ENCODE results near the gene TTLL5.

The TTLL5 gene

DNA sequence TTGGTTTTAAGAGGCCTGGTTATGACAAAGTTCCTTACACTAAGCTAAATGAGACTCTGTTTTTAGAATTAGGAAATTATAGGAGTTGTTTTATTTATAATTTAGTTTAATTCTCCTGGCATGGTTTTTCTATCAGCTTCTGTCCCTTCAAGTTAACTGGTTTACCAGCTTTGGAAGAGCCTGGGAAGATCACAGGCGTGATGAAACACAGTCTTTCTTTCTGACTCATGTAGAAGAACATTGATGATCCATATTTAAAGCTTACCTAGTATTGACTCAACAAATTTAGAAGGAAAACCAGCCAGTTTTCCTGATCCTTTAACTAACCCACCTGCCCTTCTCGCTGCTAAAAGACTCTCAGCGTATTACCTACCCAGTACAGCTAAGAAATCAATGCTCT lies 165.6 kb downstream of the TTLL5 start:
- Histone ChIP-seq H3K18ac (ENCODE audit: low read depth in 1 of 2, low read length in 2 of 2) (no peak overlapping the region), H2BK12ac (ENCODE audit: low read length in 2 of 2) (no peak overlapping the region), H2BK15ac (ENCODE audit: low read depth, poor library complexity, severe bottlenecking) (no peak overlapping the region), H3K14ac (ENCODE audit: low read length in 2 of 2) (no peak overlapping the region), H3K27me3 (ENCODE audit: control insufficient read depth in 1 of 2, insufficient read depth in 1 of 2, low read length in 2 of 2) (no peaks in the 10 kb centered on the region), H3K4me1 (ENCODE audit: control insufficient read depth, insufficient read depth, low read depth, low read length) (peaks cover 15% of the 10 kb centered on the region), H3K36me3 (ENCODE audit: control insufficient read depth in 1 of 2, insufficient read depth in 2 of 2, low read depth in 1 of 2, low read length in 2 of 2) (no peaks in the 10 kb centered on the region), H3K9ac (ENCODE audit: low read length) (peak overlapping the region; percentile 65), H2AK5ac (ENCODE audit: low read length, severe bottlenecking) (no peak overlapping the region), H2BK120ac (ENCODE audit: low read depth, low read length) (no peak overlapping the region), H3K4ac (ENCODE audit: low read depth in 1 of 2, low read length in 2 of 2) (no peak overlapping the region), H3K27ac (ENCODE audit: low read length, poor library complexity, severe bottlenecking) (peak overlapping the region; percentile 33), H4K8ac (ENCODE audit: low read length) (no peak overlapping the region), H2AFZ (ENCODE audit: low read depth, low read length) (no peak overlapping the region), H3K79me1 (replicated peaks; ENCODE audit: low read length, poor library complexity, severe bottlenecking) (peaks cover 4% of the 10 kb centered on the region), H3K23ac (ENCODE audit: low read length in 2 of 2) (no peak overlapping the region), H3K4me3 (ENCODE audit: insufficient read depth in 1 of 2, low read depth in 1 of 2, low read length in 2 of 2) (no peak overlapping the region), H2BK5ac (ENCODE audit: low read depth, low read length, poor library complexity, severe bottlenecking) (no peak overlapping the region), H3K4me2 (ENCODE audit: low read length, poor library complexity, severe bottlenecking) (no peak overlapping the region), H3K9me3 (ENCODE audit: control insufficient read depth, low read length) (no peaks in the 10 kb centered on the region), H4K91ac (ENCODE audit: low read length) (no peak overlapping the region)
- peak; percentile 17 for DNase-seq
- WGBS, result 100% methylated on average over 2 of the region's 3 CpGs

GRCh38 chr14:75827331-75827730 lies 166.3 kb downstream of the TTLL5 start:
- Histone ChIP-seq H3K27ac (ENCODE audit: low read length, poor library complexity, severe bottlenecking) (no peak overlapping the region), H2BK120ac (ENCODE audit: low read depth, low read length) (no peak overlapping the region), H3K9ac (ENCODE audit: low read length) (no peak overlapping the region), H3K36me3 (ENCODE audit: control insufficient read depth in 1 of 2, insufficient read depth in 2 of 2, low read depth in 1 of 2, low read length in 2 of 2) (no peaks in the 10 kb centered on the region), H2BK5ac (ENCODE audit: low read depth, low read length, poor library complexity, severe bottlenecking) (no peak overlapping the region), H4K91ac (ENCODE audit: low read length) (no peak overlapping the region), H3K14ac (ENCODE audit: low read length in 2 of 2) (no peak overlapping the region), H3K18ac (ENCODE audit: low read depth in 1 of 2, low read length in 2 of 2) (no peak overlapping the region), H3K23ac (ENCODE audit: low read length in 2 of 2) (no peak overlapping the region), H2AFZ (ENCODE audit: low read depth, low read length) (no peak overlapping the region), H2BK12ac (ENCODE audit: low read length in 2 of 2) (no peak overlapping the region), H3K4ac (ENCODE audit: low read depth in 1 of 2, low read length in 2 of 2) (no peak overlapping the region), H4K8ac (ENCODE audit: low read length) (no peak overlapping the region), H3K27me3 (ENCODE audit: control insufficient read depth in 1 of 2, insufficient read depth in 1 of 2, low read length in 2 of 2) (no peaks in the 10 kb centered on the region), H3K4me3 (ENCODE audit: insufficient read depth in 1 of 2, low read depth in 1 of 2, low read length in 2 of 2) (no peak overlapping the region), H3K9me3 (ENCODE audit: control insufficient read depth, low read length) (no peaks in the 10 kb centered on the region), H2AK5ac (ENCODE audit: low read length, severe bottlenecking) (no peak overlapping the region), H3K79me1 (replicated peaks; ENCODE audit: low read length, poor library complexity, severe bottlenecking) (peaks cover 4% of the 10 kb centered on the region), H3K4me2 (ENCODE audit: low read length, poor library complexity, severe bottlenecking) (no peak overlapping the region), H2BK15ac (ENCODE audit: low read depth, poor library complexity, severe bottlenecking) (no peak overlapping the region), H3K4me1 (ENCODE audit: control insufficient read depth, insufficient read depth, low read depth, low read length) (peaks cover 12% of the 10 kb centered on the region)
- no peak for DNase-seq
- 98% methylated on average over 3 of the region's 3 CpGs for WGBS

- Histone ChIP-seq H3K4me3 (ENCODE audit: insufficient read depth in 1 of 2, low read depth in 1 of 2, low read length in 2 of 2) (no peak overlapping the region), H4K91ac (ENCODE audit: low read length) (no peak overlapping the region), H2BK5ac (ENCODE audit: low read depth, low read length, poor library complexity, severe bottlenecking) (no peak overlapping the region), H4K8ac (ENCODE audit: low read length) (no peak overlapping the region), H3K4me1 (ENCODE audit: control insufficient read depth, insufficient read depth, low read depth, low read length) (peaks cover 8% of the 10 kb centered on the region), H2BK120ac (ENCODE audit: low read depth, low read length) (no peak overlapping the region), H3K18ac (ENCODE audit: low read depth in 1 of 2, low read length in 2 of 2) (no peak overlapping the region), H3K23ac (ENCODE audit: low read length in 2 of 2) (no peak overlapping the region), H3K9ac (ENCODE audit: low read length) (no peak overlapping the region), H3K4me2 (ENCODE audit: low read length, poor library complexity, severe bottlenecking) (no peak overlapping the region), H3K4ac (ENCODE audit: low read depth in 1 of 2, low read length in 2 of 2) (no peak overlapping the region), H2AFZ (ENCODE audit: low read depth, low read length) (no peak overlapping the region), H3K27me3 (ENCODE audit: control insufficient read depth in 1 of 2, insufficient read depth in 1 of 2, low read length in 2 of 2) (no peaks in the 10 kb centered on the region), H2AK5ac (ENCODE audit: low read length, severe bottlenecking) (no peak overlapping the region), H3K14ac (ENCODE audit: low read length in 2 of 2) (no peak overlapping the region), H3K79me1 (replicated peaks; ENCODE audit: low read length, poor library complexity, severe bottlenecking) (no peaks in the 10 kb centered on the region), H2BK15ac (ENCODE audit: low read depth, poor library complexity, severe bottlenecking) (no peak overlapping the region), H3K27ac (ENCODE audit: low read length, poor library complexity, severe bottlenecking) (no peak overlapping the region), H3K9me3 (ENCODE audit: control insufficient read depth, low read length) (no peaks in the 10 kb centered on the region), H3K36me3 (ENCODE audit: control insufficient read depth in 1 of 2, insufficient read depth in 2 of 2, low read depth in 1 of 2, low read length in 2 of 2) (peaks cover 0 to 2% of the 10 kb centered on the region in 2 experiments), H2BK12ac (ENCODE audit: low read length in 2 of 2) (no peak overlapping the region)
- no peak for DNase-seq
- WGBS, result 98% methylated on average over 1 of the region's 1 CpG
These were observed 168.3 kb downstream of the TTLL5 start for GRCh38 chr14:75829316-75829715.

- H3K4ac ChIP-seq (ENCODE audit: low read depth in 1 of 2, low read length in 2 of 2), result no peak overlapping the region
- no peak overlapping the region for H2BK12ac ChIP-seq (ENCODE audit: low read length in 2 of 2)
- H3K9me3 ChIP-seq (ENCODE audit: control insufficient read depth, low read length), result no peaks in the 10 kb centered on the region
- H3K18ac ChIP-seq (ENCODE audit: low read depth in 1 of 2, low read length in 2 of 2), result no peak overlapping the region
- H3K23ac ChIP-seq (ENCODE audit: low read length in 2 of 2), result no peak overlapping the region
- no peak overlapping the region for H2BK120ac ChIP-seq (ENCODE audit: low read depth, low read length)
- H3K27ac ChIP-seq (ENCODE audit: low read length, poor library complexity, severe bottlenecking), result peak overlapping the region; percentile 34
- peaks cover 0 to 2% of the 10 kb centered on the region in 2 experiments for H3K36me3 ChIP-seq (ENCODE audit: control insufficient read depth in 1 of 2, insufficient read depth in 2 of 2, low read depth in 1 of 2, low read length in 2 of 2)
- no peak overlapping the region for H2BK15ac ChIP-seq (ENCODE audit: low read depth, poor library complexity, severe bottlenecking)
- no peak overlapping the region for H3K14ac ChIP-seq (ENCODE audit: low read length in 2 of 2)
- H3K4me1 ChIP-seq (ENCODE audit: control insufficient read depth, insufficient read depth, low read depth, low read length), result peaks cover 5% of the 10 kb centered on the region
- H3K4me3 ChIP-seq (ENCODE audit: insufficient read depth in 1 of 2, low read depth in 1 of 2, low read length in 2 of 2), result peak overlapping the region in 1 of 2 experiments; percentile 58
- no peak overlapping the region for H2AK5ac ChIP-seq (ENCODE audit: low read length, severe bottlenecking)
- H4K8ac ChIP-seq (ENCODE audit: low read length), result no peak overlapping the region
- H2BK5ac ChIP-seq (ENCODE audit: low read depth, low read length, poor library complexity, severe bottlenecking), result no peak overlapping the region
- H3K4me2 ChIP-seq (ENCODE audit: low read length, poor library complexity, severe bottlenecking), result no peak overlapping the region
- no peaks in the 10 kb centered on the region for H3K79me1 ChIP-seq (replicated peaks; ENCODE audit: low read length, poor library complexity, severe bottlenecking)
- H3K9ac ChIP-seq (ENCODE audit: low read length), result peak overlapping the region; percentile 70
- H4K91ac ChIP-seq (ENCODE audit: low read length), result no peak overlapping the region
- WGBS, result 98% methylated on average over 4 of the region's 5 CpGs
- no peak overlapping the region for H2AFZ ChIP-seq (ENCODE audit: low read depth, low read length)
- no peak for DNase-seq
- H3K27me3 ChIP-seq (ENCODE audit: control insufficient read depth in 1 of 2, insufficient read depth in 1 of 2, low read length in 2 of 2), result no peaks in the 10 kb centered on the region
These were observed 170.4 kb downstream of the TTLL5 start for GRCh38 chr14:75831455-75831854.
